HCT116 (cell line): ENCODE results near the gene GM2A. TPM values are rescaled to one million over a fixed set of nuclear protein-coding genes. Genes with fewer than 3 reads are reported as not detected.

Experiments
- ATAC-seq: fragments of 200-7000 bp; cut with Tn5 transposase; 2 replicates; pipeline ENCODE4 v1.9.1; 2020; ENCODE audit warnings: mild to moderate bottlenecking, moderate library complexity
- BruUV-seq: library from RNA; stranded (reverse); fragments of 400-500 nt; replicated peaks from 2 replicates; lab custom pipeline; 2021; lab: Mats Ljungman, UMichigan
- CTCF ChIA-PET: fragments of 300-600 bp; sonication (Branson Sonifier 250); formaldehyde crosslinking; loops from one replicate; lab custom pipeline; 2021; ENCODE audit warnings: antibody characterized with exemption; lab: Charles Lee
- POLR2A ChIA-PET: fragments of 300-600, 350-600 bp; sonication (Branson Sonifier 250); formaldehyde crosslinking; loops from one replicate; lab custom pipeline; 2021; ENCODE audit warnings: antibody characterized with exemption; lab: Charles Lee
- RAD21 ChIA-PET, 2 experiments: fragments of 300-600 bp; sonication (Branson Sonifier 250); formaldehyde crosslinking; loops; one replicate each; lab custom pipeline; 2023; ENCODE audit warnings: low total read pairs in 2 of 2; ENCODE audit not compliant: uncharacterized antibody in 2 of 2, unreplicated experiment in 2 of 2, low non-redundant PET in 1 of 2; lab: Charles Lee
- DNase-seq: peaks from one replicate; pipeline ENCODE4 v3.0.0-alpha.2; 2010; ENCODE audit warnings: low read depth, low spot score
- H2AFZ ChIP-seq: fragments of 200-600 bp; shearing (Covaris generic), sonication (generic); 2 replicates; pipeline ENCODE4 v1.6.1; 2017; ENCODE audit warnings: low read depth, mixed run types, mixed read lengths, antibody characterized with exemption, low read length; ENCODE audit not compliant: poor library complexity, severe bottlenecking
- H3K27ac ChIP-seq: 2 replicates; pipeline ENCODE4 v1.5.1; 2012; ENCODE audit warnings: low read depth, low read length
- H3K27me3 ChIP-seq: fragments of 200-600 bp; sonication (generic); 2 replicates; pipeline ENCODE4 v1.6.1; 2016; ENCODE audit warnings: mixed run types, low read length, mixed read lengths; ENCODE audit not compliant: insufficient read depth
- H3K36me3 ChIP-seq, 2 experiments: fragments of 200-500 bp in 1 of 2; fragments of 200-600 bp in 1 of 2; sonication (Bioruptor generic) in 1 of 2; sonication (generic) in 1 of 2; 2 replicates each; pipeline versions ENCODE4 v1.5.1 to v1.6.1; 2014 to 2016; ENCODE audit warnings: low read length in 2 of 2, inconsistent platforms in 1 of 2, mixed read lengths in 1 of 2, mixed run types in 1 of 2; ENCODE audit not compliant: insufficient read depth in 2 of 2, control insufficient read depth in 1 of 2
- H3K4me1 ChIP-seq, 2 experiments: fragments of 200-600 bp in 1 of 2; sonication (generic) in 1 of 2; 2 replicates each; pipeline versions ENCODE4 v1.5.1 to v1.6.1; 2012 to 2017; ENCODE audit warnings: low read length in 2 of 2, inconsistent platforms in 1 of 2, mild to moderate bottlenecking in 1 of 2, mixed read lengths in 1 of 2, mixed run types in 1 of 2, moderate library complexity in 1 of 2; ENCODE audit not compliant: insufficient read depth in 2 of 2, control insufficient read depth in 1 of 2
- H3K4me2 ChIP-seq: fragments of 200-600 bp; sonication (generic); 2 replicates; pipeline ENCODE4 v1.6.1; 2017; ENCODE audit warnings: mixed run types, low read length, mixed read lengths
- H3K4me3 ChIP-seq, 2 experiments: fragments of 200-600 bp in 1 of 2; sonication (generic) in 1 of 2; replicated peaks in 1 of 2; 2 replicates each; pipeline ENCODE4 v1.5.1; 2011 to 2016; ENCODE audit warnings: low read length in 2 of 2, control low read depth in 1 of 2, low read depth in 1 of 2, mild to moderate bottlenecking in 1 of 2, mixed read lengths in 1 of 2, mixed run types in 1 of 2
- H3K79me2 ChIP-seq: fragments of 200-600 bp; sonication (generic); 2 replicates; pipeline ENCODE4 v1.6.1; 2017; ENCODE audit warnings: mild to moderate bottlenecking, mixed run types, low read length, moderate library complexity, mixed read lengths; ENCODE audit not compliant: insufficient read depth
- H3K9ac ChIP-seq: fragments of 200-600 bp; sonication (generic); 2 replicates; pipeline ENCODE4 v1.6.1; 2016; ENCODE audit warnings: low read length, mixed read lengths
- H3K9me2 ChIP-seq: fragments of 200-600 bp; sonication (generic), shearing (Covaris generic); 2 replicates; pipeline ENCODE4 v1.6.1; 2017; ENCODE audit warnings: mixed run types, mild to moderate bottlenecking, moderate library complexity; ENCODE audit not compliant: insufficient read depth
- H3K9me3 ChIP-seq, 2 experiments: fragments of 200-500 bp in 1 of 2; fragments of 200-600 bp in 1 of 2; sonication (Bioruptor generic) in 1 of 2; sonication (generic) in 1 of 2; 2 replicates each; pipeline ENCODE4 v1.6.1; 2014 to 2017; ENCODE audit warnings: low read length in 2 of 2, mixed read lengths in 2 of 2, inconsistent platforms in 1 of 2, low read depth in 1 of 2, mild to moderate bottlenecking in 1 of 2, mixed run types in 1 of 2, moderate library complexity in 1 of 2; ENCODE audit not compliant: control insufficient read depth in 1 of 2, insufficient read depth in 1 of 2
- H4K20me1 ChIP-seq: fragments of 200-600 bp; sonication (generic), shearing (Covaris generic); 2 replicates; pipeline ENCODE4 v1.6.1; 2017; ENCODE audit warnings: mixed run types, mild to moderate bottlenecking, moderate library complexity; ENCODE audit not compliant: insufficient read depth
- CTCF ChIP-seq, 3 experiments: fragments of 200-600 bp in 1 of 3; sonication (generic) in 1 of 3; IDR thresholded peaks in 2 of 3; conservative IDR thresholded peaks in 1 of 3; 2 replicates each; pipeline ENCODE4 v1.5.1; 2012 to 2017; ENCODE audit warnings: low read depth in 2 of 3, low read length in 2 of 3, antibody characterized with exemption in 1 of 3, borderline replicate concordance in 1 of 3, control low read depth in 1 of 3, mild to moderate bottlenecking in 1 of 3, mixed read lengths in 1 of 3, mixed run types in 1 of 3, moderate library complexity in 1 of 3; ENCODE audit not compliant: insufficient read depth in 1 of 3
- ELF1 ChIP-seq: IDR thresholded peaks from 2 replicates; pipeline ENCODE4 v1.6.1; 2012; ENCODE audit warnings: low read depth, borderline replicate concordance
- RAD21 ChIP-seq: IDR thresholded peaks from 2 replicates; pipeline ENCODE4 v1.6.1; 2012; ENCODE audit warnings: low read depth, mild to moderate bottlenecking
- ZBTB33 ChIP-seq: IDR thresholded peaks from 2 replicates; pipeline ENCODE4 v1.6.1; 2011; ENCODE audit warnings: mild to moderate bottlenecking, low read length, moderate library complexity; ENCODE audit not compliant: insufficient replicate concordance; ENCODE audit errors: extremely low read depth
- ZNF274 ChIP-seq: fragments of 200-500 bp; sonication (Bioruptor generic); IDR thresholded peaks from 2 replicates; pipeline ENCODE4 v1.6.1; 2014; ENCODE audit warnings: mild to moderate bottlenecking, low read depth, low read length, inconsistent platforms
- intact Hi-C: fragments of 100-400 bp; cut with micrococcal nuclease; formaldehyde crosslinking; loops from 2 replicates; pipeline ENCODE4 v1.10.0; 2022
- total RNA-seq: library from RNA; stranded (reverse); gene quantifications from one replicate; pipeline ENCODE4 v1.2.1, GENCODE V29; 2021; ENCODE audit not compliant: unreplicated experiment

GM2A gene
- total RNA-seq, 1 experiment from 2014 or later, result 25.0 TPM

- TF ChIP-seq ZBTB33, result no peak
- TF ChIP-seq ELF1, result no peak
- no peak for TF ChIP-seq ZNF274
These were observed 44.0 kb downstream of the GM2A start (continued) for GRCh38 chr5:151296974-151297373.

- no peak overlapping the region for H3K27ac ChIP-seq
- no peaks in the 10 kb centered on the region for H3K36me3 ChIP-seq
- intact Hi-C loops, result no loop called here
- peak overlapping the region; percentile 63 for H2AFZ ChIP-seq
- H3K9me2 ChIP-seq, result no peaks in the 10 kb centered on the region
- ChIA-PET RAD21 (no interaction called here), POLR2A (no interaction called here), CTCF (interaction anchor here (0.7 to 1.1 kb wide), 4 partner anchors 10 to 354 kb away, joined by 3 to 7 read pairs (median 4); no protein-coding TSS in a partner anchor)
- peaks cover 0 to 9% of the 10 kb centered on the region in 2 experiments; a peak in 1 of 4 replicates for H3K4me1 ChIP-seq
- H3K9me3 ChIP-seq, result no peaks in the 10 kb centered on the region
- no peaks in the 10 kb centered on the region for H3K79me2 ChIP-seq
- no peak overlapping the region for H3K4me2 ChIP-seq
- H3K9ac ChIP-seq, result no peak overlapping the region
- no peaks in the 10 kb centered on the region for H4K20me1 ChIP-seq
- no TSS peak for BruUV-seq
- TF ChIP-seq ZBTB33 (no peak), RAD21 (peak; percentile 47), CTCF (IDR thresholded peaks at IDR 0.05 in 2 of 3, conservative IDR thresholded peaks at IDR 0.05 in 1 of 3; ENCODE audit: borderline replicate concordance in 1 of 3, insufficient read depth in 1 of 3, low read depth in 2 of 3, low read length in 2 of 3) (peak; percentile 26 to 38 (median 33); a peak in 3 of 6 replicates)
- H3K27me3 ChIP-seq, result no peaks in the 10 kb centered on the region; the same call in none of the 2 replicates
- ATAC-seq (peak; percentile 91), DNase-seq (peak; percentile 33)
- H3K4me3 ChIP-seq, result no peak overlapping the region
These were observed 45.3 kb downstream of the GM2A start for GRCh38 chr5:151298063-151298855.
